ENCODE results near the gene TMED6.

TMED6 gene

DNA sequence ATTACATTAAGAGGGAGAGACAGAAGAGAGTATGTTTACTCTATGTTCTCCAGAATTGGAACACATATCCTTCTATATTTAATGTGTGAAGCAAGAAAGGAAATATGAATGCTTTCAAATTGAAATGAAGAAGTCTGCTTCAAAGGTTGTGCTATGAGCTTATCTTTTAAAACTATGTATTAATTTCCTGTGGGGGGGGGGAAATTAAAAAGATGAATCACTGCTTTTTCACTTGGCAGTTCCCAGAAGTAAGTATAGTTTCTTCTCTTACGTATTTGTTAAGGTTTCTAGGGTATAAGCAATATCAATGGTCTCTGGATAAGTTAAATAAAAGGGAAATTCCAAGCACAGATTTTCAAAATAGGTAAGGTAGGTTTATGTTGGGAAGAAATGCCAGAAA, 27.2 kb upstream of the TMED6 start:
- CTCF ChIA-PET, result no interaction called here
- POLR2A ChIA-PET, result no interaction called here

DNA sequence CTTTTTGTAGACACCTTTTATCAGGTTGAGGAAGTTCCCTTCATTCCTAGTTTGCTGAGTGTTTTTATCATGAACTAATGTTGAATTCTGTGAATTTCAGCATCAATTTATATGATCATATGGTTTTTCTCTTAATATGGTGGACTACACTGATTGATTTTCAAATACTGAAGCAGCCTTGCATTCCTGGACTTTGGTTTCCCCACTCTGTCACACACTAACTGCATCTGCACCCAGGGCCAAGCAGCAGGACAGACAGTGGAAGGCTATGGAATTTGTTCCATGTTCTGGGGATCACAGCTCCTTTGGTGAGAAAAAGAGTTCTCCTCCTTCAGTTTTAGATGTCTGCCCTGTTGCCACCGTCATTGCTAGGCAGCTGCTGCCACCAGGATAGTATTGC, 26.4 kb upstream of the TMED6 start:
- ChIA-PET CTCF (no interaction called here), POLR2A (no interaction called here)
- DNase-seq (ENCODE audit: extremely low spot score), result no peak
- TF ChIP-seq ARNT (IDR thresholded peaks at IDR 0.05), result no peak
- no peak for TF ChIP-seq LEF1 (IDR thresholded peaks at IDR 0.05; ENCODE audit: borderline replicate concordance)
- TF ChIP-seq SP1 (IDR thresholded peaks at IDR 0.05), result no peak
- TF ChIP-seq FOXM1 (IDR thresholded peaks at IDR 0.05; ENCODE audit: borderline replicate concordance), result no peak
- no peak for TF ChIP-seq CTBP1 (IDR thresholded peaks at IDR 0.05; ENCODE audit: borderline replicate concordance)
- no peak for TF ChIP-seq L3MBTL2 (conservative IDR thresholded peaks at IDR 0.05)
- no peak for TF ChIP-seq ZNF384 (IDR thresholded peaks at IDR 0.05)
- TF ChIP-seq FOXK2 (IDR thresholded peaks at IDR 0.05), result no peak
- no peak for TF ChIP-seq TARDBP (IDR thresholded peaks at IDR 0.05)
- TF ChIP-seq FOXA1 (IDR thresholded peaks at IDR 0.05), result no peak
- TF ChIP-seq HDGF (IDR thresholded peaks at IDR 0.05; ENCODE audit: borderline replicate concordance), result no peak
- no peak for TF ChIP-seq BHLHE40 (IDR thresholded peaks at IDR 0.05; ENCODE audit: borderline replicate concordance)
- no peak for TF ChIP-seq NFRKB (IDR thresholded peaks at IDR 0.05)
- TF ChIP-seq, protein P1, sequence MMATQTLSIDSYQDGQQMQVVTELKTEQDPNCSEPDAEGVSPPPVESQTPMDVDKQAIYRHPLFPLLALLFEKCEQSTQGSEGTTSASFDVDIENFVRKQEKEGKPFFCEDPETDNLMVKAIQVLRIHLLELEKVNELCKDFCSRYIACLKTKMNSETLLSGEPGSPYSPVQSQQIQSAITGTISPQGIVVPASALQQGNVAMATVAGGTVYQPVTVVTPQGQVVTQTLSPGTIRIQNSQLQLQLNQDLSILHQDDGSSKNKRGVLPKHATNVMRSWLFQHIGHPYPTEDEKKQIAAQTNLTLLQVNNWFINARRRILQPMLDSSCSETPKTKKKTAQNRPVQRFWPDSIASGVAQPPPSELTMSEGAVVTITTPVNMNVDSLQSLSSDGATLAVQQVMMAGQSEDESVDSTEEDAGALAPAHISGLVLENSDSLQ (IDR thresholded peaks at IDR 0.05), result no peak
- no peak for TF ChIP-seq ELF4 (IDR thresholded peaks at IDR 0.05)

More for the DNA sequence above, 27.2 kb upstream of the TMED6 start:
- TF ChIP-seq HDGF (IDR thresholded peaks at IDR 0.05; ENCODE audit: borderline replicate concordance) (no peak), L3MBTL2 (conservative IDR thresholded peaks at IDR 0.05) (no peak)
- TF ChIP-seq, protein P1 (IDR thresholded peaks at IDR 0.05), result no peak
- DNase-seq (ENCODE audit: extremely low spot score), result no peak

DNA sequence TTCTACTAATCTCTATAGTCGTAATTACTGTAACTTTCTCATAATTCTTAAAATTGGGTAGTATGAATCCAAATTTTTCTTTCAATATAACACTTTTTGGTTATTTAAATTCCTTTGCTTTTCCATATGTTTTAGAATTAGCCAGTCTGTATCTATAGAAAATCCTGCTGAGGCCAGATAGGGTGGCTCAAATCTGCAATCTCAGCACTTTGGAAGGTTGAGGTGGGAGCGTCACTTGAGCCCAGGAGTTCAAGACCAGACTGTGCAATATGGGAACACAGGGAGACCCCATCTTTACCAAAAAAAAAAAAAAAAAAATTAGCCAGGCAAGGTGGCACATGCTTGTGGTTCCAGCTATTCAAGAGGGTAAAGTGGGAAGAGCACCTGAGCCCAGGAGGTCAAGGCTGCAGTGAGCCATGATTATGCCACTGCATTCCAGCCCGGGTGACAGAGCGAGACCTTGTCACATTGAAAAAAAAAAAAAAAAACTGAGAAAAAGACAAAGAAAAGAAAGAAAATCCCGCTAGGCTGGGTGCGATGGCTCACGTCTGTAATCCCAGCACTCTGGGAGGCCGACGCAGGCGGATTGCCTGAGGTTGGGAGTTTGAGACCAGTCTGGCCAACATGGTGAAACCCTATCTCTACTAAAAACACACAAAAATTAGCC, 24.9 kb upstream of the TMED6 start:
- ChIA-PET POLR2A (no interaction called here), CTCF (no interaction called here)
- TF ChIP-seq NFRKB (IDR thresholded peaks at IDR 0.05) (no peak), LEF1 (IDR thresholded peaks at IDR 0.05; ENCODE audit: borderline replicate concordance) (no peak), L3MBTL2 (conservative IDR thresholded peaks at IDR 0.05) (no peak), ZNF384 (IDR thresholded peaks at IDR 0.05) (no peak), BHLHE40 (IDR thresholded peaks at IDR 0.05; ENCODE audit: borderline replicate concordance) (no peak), FOXM1 (IDR thresholded peaks at IDR 0.05; ENCODE audit: borderline replicate concordance) (no peak), SP1 (IDR thresholded peaks at IDR 0.05) (no peak), FOXK2 (IDR thresholded peaks at IDR 0.05) (no peak), SUZ12 (IDR thresholded peaks at IDR 0.05) (no peak), CTBP1 (IDR thresholded peaks at IDR 0.05; ENCODE audit: borderline replicate concordance) (no peak), HDGF (IDR thresholded peaks at IDR 0.05; ENCODE audit: borderline replicate concordance) (no peak), ELF4 (IDR thresholded peaks at IDR 0.05) (no peak), TARDBP (IDR thresholded peaks at IDR 0.05) (no peak), FOXA1 (IDR thresholded peaks at IDR 0.05) (no peak), ARNT (IDR thresholded peaks at IDR 0.05) (no peak)
- TF ChIP-seq, protein P1 (IDR thresholded peaks at IDR 0.05), result no peak
- no peak for DNase-seq (ENCODE audit: extremely low spot score)

DNA sequence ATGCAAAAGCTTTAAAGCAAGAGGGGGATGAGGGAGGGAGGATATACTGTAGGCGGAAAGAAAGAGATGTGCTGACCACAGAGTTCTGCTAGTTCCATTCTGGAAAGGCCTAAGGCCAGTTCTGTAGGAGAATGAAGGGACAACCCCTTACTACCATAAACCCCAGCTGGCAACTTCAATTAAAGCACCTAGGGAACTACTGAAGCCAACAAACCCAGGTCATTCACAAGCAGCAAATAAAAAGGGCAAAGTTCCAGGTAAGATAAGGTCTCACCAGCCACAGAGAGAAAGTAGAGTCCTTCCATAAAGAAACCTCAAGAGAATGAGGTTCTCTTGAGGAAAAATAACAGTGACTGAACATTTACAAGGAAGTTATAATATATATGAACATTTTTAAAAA, 21.4 kb upstream of the TMED6 start:
- POLR2A ChIA-PET, result interaction anchor here (0.9 kb wide), 1 partner anchor 10 kb away, joined by 3 read pairs; no protein-coding TSS in a partner anchor
- TF ChIP-seq BHLHE40 (IDR thresholded peaks at IDR 0.05; ENCODE audit: borderline replicate concordance) (no peak), HDGF (IDR thresholded peaks at IDR 0.05; ENCODE audit: borderline replicate concordance) (no peak)
- DNase-seq (ENCODE audit: extremely low spot score), result no peak
- CTCF ChIA-PET, result no interaction called here

DNA sequence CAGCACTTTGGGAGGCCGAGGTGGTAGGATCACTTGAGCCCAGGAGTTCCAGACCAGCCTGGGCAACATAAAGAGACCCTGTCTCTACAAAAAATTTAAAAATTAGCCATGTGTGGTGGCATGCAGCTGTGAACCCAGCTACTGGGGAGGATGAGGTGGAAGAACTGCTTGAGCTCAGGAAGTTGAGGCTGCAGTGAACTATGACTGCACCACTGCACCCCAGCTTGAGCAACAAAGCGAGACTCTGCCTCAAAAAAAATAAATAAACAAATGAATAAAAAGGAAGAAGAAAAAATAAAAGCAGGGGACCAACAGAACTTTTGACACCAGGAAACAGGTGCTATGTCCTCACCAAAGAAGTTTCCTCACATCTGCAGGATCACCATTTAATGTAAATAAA, 20.0 kb upstream of the TMED6 start:
- no peak for DNase-seq (ENCODE audit: extremely low spot score)
- ChIA-PET POLR2A (no interaction called here), CTCF (no interaction called here)
- TF ChIP-seq HDGF (IDR thresholded peaks at IDR 0.05; ENCODE audit: borderline replicate concordance) (no peak), ZNF384 (IDR thresholded peaks at IDR 0.05) (no peak), CTBP1 (IDR thresholded peaks at IDR 0.05; ENCODE audit: borderline replicate concordance) (no peak), ELF4 (IDR thresholded peaks at IDR 0.05) (no peak), NFRKB (IDR thresholded peaks at IDR 0.05) (no peak), FOXA1 (IDR thresholded peaks at IDR 0.05) (no peak)

DNA sequence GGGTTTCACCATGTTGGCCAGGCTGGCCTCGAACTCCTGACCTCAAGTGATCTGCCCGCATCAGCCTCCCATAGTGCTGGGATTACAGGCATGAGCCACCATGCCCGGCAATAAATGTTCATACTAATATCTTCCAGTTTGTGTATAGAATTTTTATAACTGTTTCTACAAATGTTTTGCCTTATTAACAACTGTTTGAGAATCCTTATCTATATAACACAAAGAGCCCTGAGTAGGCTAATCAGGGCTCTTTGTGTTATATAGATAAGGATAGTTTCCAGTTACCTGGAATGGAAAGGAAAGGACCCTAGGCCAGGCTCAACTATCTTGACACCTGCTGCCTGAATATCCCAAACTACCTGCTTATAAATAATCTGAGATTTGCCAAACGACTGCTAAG, 17.3 kb upstream of the TMED6 start:
- TF ChIP-seq SP1 (IDR thresholded peaks at IDR 0.05) (no peak), FOXK2 (IDR thresholded peaks at IDR 0.05) (no peak), BHLHE40 (IDR thresholded peaks at IDR 0.05; ENCODE audit: borderline replicate concordance) (no peak), SUZ12 (IDR thresholded peaks at IDR 0.05) (no peak), FOXA1 (IDR thresholded peaks at IDR 0.05) (no peak), ELF4 (IDR thresholded peaks at IDR 0.05) (no peak), TARDBP (IDR thresholded peaks at IDR 0.05) (no peak), FOXM1 (IDR thresholded peaks at IDR 0.05; ENCODE audit: borderline replicate concordance) (no peak), HDGF (IDR thresholded peaks at IDR 0.05; ENCODE audit: borderline replicate concordance) (no peak), NFRKB (IDR thresholded peaks at IDR 0.05) (no peak), ZNF384 (IDR thresholded peaks at IDR 0.05) (no peak), CTBP1 (IDR thresholded peaks at IDR 0.05; ENCODE audit: borderline replicate concordance) (no peak)
- TF ChIP-seq, protein P1 (IDR thresholded peaks at IDR 0.05), result no peak
- ChIA-PET CTCF (no interaction called here), POLR2A (no interaction called here)
- no peak for DNase-seq (ENCODE audit: extremely low spot score)

Measured in HEK293T (cell line).